ENCODE measurements around the gene THEMIS.
A peak's percentile ranks its signal among the peaks of the same experiment; 100 is the strongest.

THEMIS gene

DNA sequence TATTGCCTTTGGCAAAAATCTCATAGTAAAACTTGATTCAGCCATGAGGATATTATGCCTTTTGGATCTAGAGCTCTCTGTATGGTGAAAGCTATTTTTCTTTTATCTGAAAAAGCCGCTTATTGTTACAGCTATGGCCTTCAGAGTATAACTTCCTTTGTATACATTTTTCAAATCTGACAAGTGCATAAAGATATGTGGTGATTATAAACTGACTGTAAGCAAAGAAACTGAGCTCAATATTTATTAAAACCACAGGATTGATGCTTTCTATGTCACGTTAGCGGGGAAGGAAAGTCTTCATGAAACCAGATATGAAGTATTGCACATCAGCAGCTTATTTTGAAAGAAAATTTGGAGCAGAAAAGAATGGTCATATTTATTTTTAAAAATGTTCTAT is 151.8 kb downstream of the THEMIS start:
- no peak for DNase-seq (ENCODE audit: low read depth)
- TF ChIP-seq, protein P1, sequence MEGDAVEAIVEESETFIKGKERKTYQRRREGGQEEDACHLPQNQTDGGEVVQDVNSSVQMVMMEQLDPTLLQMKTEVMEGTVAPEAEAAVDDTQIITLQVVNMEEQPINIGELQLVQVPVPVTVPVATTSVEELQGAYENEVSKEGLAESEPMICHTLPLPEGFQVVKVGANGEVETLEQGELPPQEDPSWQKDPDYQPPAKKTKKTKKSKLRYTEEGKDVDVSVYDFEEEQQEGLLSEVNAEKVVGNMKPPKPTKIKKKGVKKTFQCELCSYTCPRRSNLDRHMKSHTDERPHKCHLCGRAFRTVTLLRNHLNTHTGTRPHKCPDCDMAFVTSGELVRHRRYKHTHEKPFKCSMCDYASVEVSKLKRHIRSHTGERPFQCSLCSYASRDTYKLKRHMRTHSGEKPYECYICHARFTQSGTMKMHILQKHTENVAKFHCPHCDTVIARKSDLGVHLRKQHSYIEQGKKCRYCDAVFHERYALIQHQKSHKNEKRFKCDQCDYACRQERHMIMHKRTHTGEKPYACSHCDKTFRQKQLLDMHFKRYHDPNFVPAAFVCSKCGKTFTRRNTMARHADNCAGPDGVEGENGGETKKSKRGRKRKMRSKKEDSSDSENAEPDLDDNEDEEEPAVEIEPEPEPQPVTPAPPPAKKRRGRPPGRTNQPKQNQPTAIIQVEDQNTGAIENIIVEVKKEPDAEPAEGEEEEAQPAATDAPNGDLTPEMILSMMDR (IDR thresholded peaks at IDR 0.05; ENCODE audit: control insufficient read depth, extremely low read depth, insufficient read depth) = no peak
- H3K4me3 ChIP-seq (ENCODE audit: low read depth, low read length) = no peak overlapping the region

DNA sequence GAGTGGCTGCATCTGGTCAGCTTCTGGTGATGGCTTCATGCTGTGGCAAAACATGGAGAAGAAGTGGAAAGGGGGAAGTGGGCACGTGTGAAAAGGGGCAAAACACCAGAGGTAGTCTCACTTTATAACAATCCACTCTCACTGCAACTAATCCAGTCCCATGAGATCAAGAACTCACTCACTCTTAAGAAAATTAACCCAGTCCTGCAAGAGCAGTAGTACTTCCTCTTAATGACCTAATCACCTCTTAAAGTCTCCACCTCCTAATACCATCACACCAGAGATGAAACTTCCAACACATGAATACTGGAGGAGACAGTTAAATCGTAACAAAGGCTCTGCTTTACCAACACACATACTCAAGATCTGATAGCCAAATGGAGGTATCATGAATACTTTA is 152.6 kb downstream of the THEMIS start:
- H3K4me3 ChIP-seq (ENCODE audit: low read depth, low read length) = no peak overlapping the region
- DNase-seq (ENCODE audit: low read depth) = no peak
- TF ChIP-seq, protein P1 (IDR thresholded peaks at IDR 0.05; ENCODE audit: control insufficient read depth, extremely low read depth, insufficient read depth) = no peak

DNA sequence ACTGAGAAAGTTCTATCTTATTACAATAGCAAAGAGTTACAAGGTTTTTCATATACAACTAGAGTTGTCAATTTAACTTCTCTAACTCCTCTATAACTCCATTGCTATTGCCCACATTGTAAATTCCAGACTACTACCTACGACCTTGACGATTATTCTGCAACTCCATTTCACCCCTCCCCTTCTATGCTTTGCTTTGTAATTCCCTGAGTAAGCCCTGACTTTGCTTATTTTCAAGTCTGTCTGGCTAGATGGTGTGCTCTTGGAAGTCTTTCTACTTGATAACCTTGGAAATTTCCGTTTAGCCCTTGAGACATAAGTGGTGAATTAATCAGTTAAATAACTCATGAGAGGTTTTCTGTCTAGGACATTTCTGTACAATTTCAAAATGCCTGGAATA is 162.4 kb downstream of the THEMIS start:
- TF ChIP-seq, protein P1 (IDR thresholded peaks at IDR 0.05; ENCODE audit: control insufficient read depth, extremely low read depth, insufficient read depth) = no peak
- no peak for DNase-seq (ENCODE audit: low read depth)
- no peak overlapping the region for H3K4me3 ChIP-seq (ENCODE audit: low read depth, low read length)

DNA sequence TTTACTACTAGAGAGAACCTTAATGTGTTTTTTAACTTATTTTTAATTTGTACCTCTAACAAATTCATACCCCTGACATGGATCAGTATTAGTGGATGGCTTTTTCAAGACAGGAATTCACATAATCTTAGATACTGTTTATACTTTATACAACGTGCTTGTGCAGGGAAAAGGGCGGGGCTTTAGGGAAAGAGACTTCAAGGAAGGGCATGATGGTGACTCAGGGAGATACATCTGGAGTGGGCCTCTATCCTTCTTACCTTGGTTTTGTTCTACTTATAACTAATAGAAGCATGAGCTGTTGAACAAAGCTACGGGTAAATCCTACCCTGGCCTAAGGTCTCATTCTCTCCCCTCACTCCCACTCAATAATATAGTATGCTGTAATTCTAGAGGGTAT is 163.1 kb downstream of the THEMIS start:
- no peak for DNase-seq (ENCODE audit: low read depth)
- TF ChIP-seq, protein P1 (IDR thresholded peaks at IDR 0.05; ENCODE audit: control insufficient read depth, extremely low read depth, insufficient read depth) = no peak
- no peak overlapping the region for H3K4me3 ChIP-seq (ENCODE audit: low read depth, low read length)

- TF ChIP-seq, protein P1 (IDR thresholded peaks at IDR 0.05; ENCODE audit: control insufficient read depth, extremely low read depth, insufficient read depth) = peak; percentile 67
- DNase-seq (ENCODE audit: low read depth) = peak; percentile 63
- no peak overlapping the region for H3K4me3 ChIP-seq (ENCODE audit: low read depth, low read length)
Observed at GRCh38 chr6:127737009-127737486, 163.8 kb downstream of the THEMIS start.

- TF ChIP-seq, protein P1 (IDR thresholded peaks at IDR 0.05; ENCODE audit: control insufficient read depth, extremely low read depth, insufficient read depth) = no peak
- DNase-seq (ENCODE audit: low read depth) = no peak
- no peak overlapping the region for H3K4me3 ChIP-seq (ENCODE audit: low read depth, low read length)
Observed at GRCh38 chr6:127732927-127733326, 167.9 kb downstream of the THEMIS start.

GRCh38 chr6:127727260-127727953 is 173.5 kb downstream of the THEMIS start:
- TF ChIP-seq, protein P1 (IDR thresholded peaks at IDR 0.05; ENCODE audit: control insufficient read depth, extremely low read depth, insufficient read depth) = no peak
- H3K4me3 ChIP-seq (ENCODE audit: low read depth, low read length) = no peak overlapping the region
- DNase-seq (ENCODE audit: low read depth) = no peak

Data from LNCaP clone FGC (cell line).